Stimulated activated CD8-positive, alpha-beta memory T cell treated with anti-CD3 and anti-CD28 coated beads, Interleukin-12 subunit alpha, Interleukin-12 subunit beta, amount 100 ng/mL, for 24 hours (primary cell): Measurements from ENCODE around the gene PET117.
"Not testable (repeated sequence)": the region's sequence is repeated elsewhere in the genome, so short reads cannot be mapped to it uniquely, and the experiment has no call there.

ENCODE experiments used
- DNase-seq: peaks from one replicate; pipeline ENCODE4 v3.0.0-alpha.2; 2020; ENCODE audit errors: extremely low read depth

Gene PET117

GRCh38 chr20:18164356-18164755 is 26.7 kb downstream of the PET117 start:
- DNase-seq: no peak

GRCh38 chr20:18165553-18165952 is 27.9 kb downstream of the PET117 start:
- DNase-seq: no peak

GRCh38 chr20:18166241-18166881 is 28.7 kb downstream of the PET117 start:
- DNase-seq: no peak

DNA sequence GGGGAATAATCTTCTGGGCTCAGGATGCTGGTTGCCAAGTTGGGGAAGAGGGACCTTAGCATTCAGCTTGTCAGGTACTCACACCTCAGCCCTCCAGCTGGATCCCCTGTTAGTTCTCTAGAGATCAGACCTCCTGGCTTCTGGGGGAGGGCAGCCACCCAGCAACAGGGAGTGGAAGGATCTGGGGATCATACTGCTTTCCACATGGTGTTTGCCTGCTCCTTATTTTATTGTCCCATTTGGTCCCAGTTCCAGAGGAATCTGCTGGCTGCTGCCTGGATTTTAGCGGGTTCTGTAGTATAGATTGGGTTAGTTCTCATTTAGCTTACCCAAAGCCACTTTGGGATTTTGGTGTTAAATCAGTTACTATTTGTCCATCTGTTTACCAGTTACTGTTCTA is 29.3 kb downstream of the PET117 start:
- no peak for DNase-seq

GRCh38 chr20:18172379-18172778 is 34.7 kb downstream of the PET117 start:
- no peak for DNase-seq

DNA sequence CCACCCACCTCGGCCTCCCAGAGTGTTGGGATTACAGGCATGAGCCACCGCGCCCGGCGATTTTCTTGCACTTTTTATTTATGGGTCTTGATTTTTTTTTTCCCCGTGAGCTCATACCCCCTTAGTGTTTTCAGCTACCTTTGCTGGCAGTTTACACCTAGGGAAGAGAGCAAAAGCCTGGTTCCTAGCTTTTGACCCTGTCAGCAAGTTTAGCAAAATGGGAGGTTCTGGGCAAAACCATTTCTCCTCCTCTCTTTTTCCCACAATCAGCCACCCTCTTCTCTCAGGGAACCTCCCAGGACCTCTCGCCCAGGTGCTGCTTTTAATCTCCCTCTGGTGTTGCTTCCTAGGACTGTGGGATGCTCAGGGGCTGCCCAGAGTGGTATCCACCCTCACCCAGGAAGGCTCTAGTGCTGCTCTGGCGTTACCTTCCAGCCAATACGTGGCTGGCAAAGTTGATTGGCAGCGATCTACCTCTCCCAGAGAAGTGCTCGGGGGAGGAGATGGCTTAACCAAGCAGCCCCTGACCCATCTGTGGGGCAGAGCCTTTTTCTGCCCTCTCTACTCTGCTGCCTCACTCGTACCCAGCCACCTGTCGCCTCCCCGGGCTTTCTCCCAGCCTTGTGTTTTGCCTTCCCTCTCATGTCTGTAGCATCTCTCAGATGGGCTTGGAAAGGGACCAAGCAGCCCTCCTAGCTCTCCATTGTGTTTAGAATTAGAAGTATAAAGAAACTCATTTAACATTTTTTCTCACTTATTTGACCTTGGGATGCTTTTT is 37.4 kb downstream of the PET117 start:
- DNase-seq: no peak

DNA sequence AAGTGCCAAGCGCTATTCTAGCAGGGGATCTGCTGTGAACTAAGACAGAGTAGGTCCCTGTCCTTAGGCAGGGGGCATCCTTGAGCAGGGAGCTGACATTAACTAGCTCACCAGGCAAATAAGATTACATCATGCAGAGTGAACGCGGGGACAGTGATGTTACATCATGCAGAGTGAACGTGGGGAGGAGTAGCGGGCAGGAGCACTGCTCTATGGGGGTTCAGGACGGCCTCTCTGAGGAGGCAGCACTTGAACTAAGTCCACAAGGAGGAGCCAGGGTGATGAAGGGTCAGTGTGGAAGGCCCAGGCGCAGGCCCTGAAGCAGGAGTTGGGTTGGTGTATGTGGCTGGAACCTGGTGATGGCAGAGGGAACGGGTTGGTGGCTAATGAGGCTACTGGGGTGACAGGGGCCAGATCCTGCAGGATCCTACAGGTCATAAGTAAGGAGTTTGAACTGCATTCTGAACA is 38.7 kb downstream of the PET117 start:
- DNase-seq: no peak

DNA sequence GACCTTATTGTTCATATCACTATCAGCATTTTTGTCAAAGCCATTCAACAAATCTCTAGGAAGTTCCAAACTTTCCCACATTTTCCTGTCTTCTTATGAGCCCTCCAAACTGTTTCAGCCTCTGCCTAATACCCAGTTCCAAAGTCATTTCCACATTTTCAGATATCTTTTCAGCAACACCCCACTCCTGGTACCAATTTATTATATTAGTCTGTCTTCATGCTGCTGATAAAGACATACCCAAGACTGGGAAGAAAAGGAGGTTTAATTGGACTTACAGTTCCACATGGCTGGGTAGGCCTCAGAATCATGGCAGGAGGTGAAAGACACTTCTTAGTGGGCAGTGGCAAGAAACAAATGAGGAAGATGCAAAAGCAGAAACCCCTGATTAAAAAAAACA is 42.7 kb downstream of the PET117 start:
- not testable (repeated sequence) for DNase-seq

- DNase-seq: no peak
These were observed 43.2 kb downstream of the PET117 start for GRCh38 chr20:18180815-18181214.

GRCh38 chr20:18187020-18187419 is 49.4 kb downstream of the PET117 start:
- no peak for DNase-seq

DNA sequence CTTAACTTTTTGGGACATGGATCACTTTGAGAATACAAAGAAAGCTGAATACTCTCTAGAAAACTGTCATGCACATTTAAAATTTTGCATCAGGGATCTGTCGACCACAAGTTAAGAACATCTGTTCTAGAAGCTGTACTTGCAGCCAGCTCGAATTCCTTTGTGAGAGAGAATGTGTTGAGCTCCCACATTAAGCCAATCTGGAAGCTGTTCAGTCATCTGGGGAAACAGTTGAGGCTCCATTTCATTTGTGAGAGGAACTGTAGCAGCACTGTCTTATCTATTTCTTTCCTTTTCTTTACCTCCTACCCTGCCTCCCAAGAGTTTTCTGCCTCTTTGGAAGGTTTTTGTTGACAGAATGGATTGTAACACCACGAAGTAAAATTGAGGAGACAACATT is 50.8 kb downstream of the PET117 start:
- DNase-seq: no peak

GRCh38 chr20:18190338-18191233 is 52.9 kb downstream of the PET117 start:
- DNase-seq: no peak

DNA sequence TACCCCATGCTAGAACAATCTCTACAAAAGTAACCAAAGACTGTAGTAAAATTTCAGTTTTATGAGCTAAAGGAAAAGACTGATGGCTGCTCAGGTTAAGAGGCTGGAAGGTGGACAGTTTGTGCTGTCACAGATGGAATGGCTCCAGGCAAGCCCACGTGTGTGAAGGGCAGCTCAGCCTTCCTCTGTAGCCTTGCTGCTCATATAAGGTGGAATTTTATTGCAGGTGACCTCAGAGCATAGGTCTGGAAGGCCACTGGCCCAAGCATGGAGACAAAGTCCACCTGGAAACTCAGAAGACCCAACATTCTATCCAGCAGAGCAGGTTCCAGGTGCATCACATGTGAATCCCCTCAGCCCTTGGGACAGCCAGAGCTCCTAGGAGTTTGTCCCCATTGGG is 53.6 kb downstream of the PET117 start:
- DNase-seq: no peak
